Measurements from ENCODE around the gene EPB41L4A.
"Not testable (repeated sequence)": the region's sequence is repeated elsewhere in the genome, so short reads cannot be mapped to it uniquely, and the experiment has no call there.

EPB41L4A gene

GRCh38 chr5:112417931-112418658 lies 982 bp downstream of the EPB41L4A start:
- ATAC-seq (replicated peaks) (peak; percentile 40 to 49), DNase-seq (peak; percentile 6)
- Mint-ChIP-seq H3K27me3 (peaks cover 34 to 60% of the 10 kb centered on the region in 2 donors), H3K27ac (peak overlapping the region; percentile 75), H3K4me3 (peak overlapping the region; percentile 83 to 85), H3K36me3 (no peaks in the 10 kb centered on the region), H3K4me1 (peaks cover 8 to 19% of the 10 kb centered on the region in 2 donors), H3K9me3 (peaks cover 0 to 5% of the 10 kb centered on the region in 2 donors)

- Mint-ChIP-seq H3K4me1 (peaks cover 12 to 19% of the 10 kb centered on the region in 2 donors), H3K9me3 (no peaks in the 10 kb centered on the region), H3K4me3 (no peak overlapping the region), H3K27me3 (peaks cover 37 to 59% of the 10 kb centered on the region in 2 donors), H3K36me3 (no peaks in the 10 kb centered on the region), H3K27ac (no peak overlapping the region)
- DNase-seq (no peak), ATAC-seq (replicated peaks) (no peak)
These were observed 3.5 kb downstream of the EPB41L4A start for GRCh38 chr5:112415552-112415951.

DNA sequence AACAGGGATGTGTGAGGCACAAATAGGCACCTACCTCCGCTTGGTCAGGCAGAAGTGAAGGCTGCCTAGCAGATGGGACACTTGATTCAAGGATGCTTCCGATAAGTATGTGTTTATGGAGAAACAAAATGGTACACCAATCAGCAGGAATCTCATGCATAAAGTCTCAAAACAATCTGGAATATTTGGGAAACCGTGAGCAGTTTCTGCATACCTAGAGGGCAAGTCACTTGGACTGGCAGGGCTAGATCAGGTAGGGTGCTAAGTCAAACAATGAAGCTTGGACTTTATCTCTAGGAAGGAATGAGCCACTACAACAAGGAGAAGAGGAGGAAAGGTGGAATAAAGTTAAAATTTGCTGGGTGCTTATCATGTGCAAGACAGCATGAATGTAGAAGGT lies 5.5 kb downstream of the EPB41L4A start:
- peaks cover 43 to 63% of the 10 kb centered on the region in 2 donors for H3K27me3 Mint-ChIP-seq
- no peak for ATAC-seq (replicated peaks)

GRCh38 chr5:112412346-112412745 lies 6.7 kb downstream of the EPB41L4A start:
- H3K27ac Mint-ChIP-seq: no peak overlapping the region

More for the DNA sequence above, 5.5 kb downstream of the EPB41L4A start:
- Mint-ChIP-seq H3K9me3 (no peaks in the 10 kb centered on the region), H3K4me1 (peaks cover 10 to 12% of the 10 kb centered on the region in 2 donors), H3K27ac (no peak overlapping the region), H3K36me3 (no peaks in the 10 kb centered on the region), H3K4me3 (no peak overlapping the region)
- DNase-seq: no peak

GRCh38 chr5:112411903-112412302 lies 7.2 kb downstream of the EPB41L4A start:
- DNase-seq (no peak), ATAC-seq (replicated peaks) (peak in 1 of 2 donors; percentile 41)
- no peak overlapping the region for H3K27ac Mint-ChIP-seq
- peaks cover 0 to 4% of the 10 kb centered on the region in 2 donors for H3K4me1 Mint-ChIP-seq
- H3K36me3 Mint-ChIP-seq: no peaks in the 10 kb centered on the region
- no peaks in the 10 kb centered on the region for H3K9me3 Mint-ChIP-seq
- peaks cover 37 to 57% of the 10 kb centered on the region in 2 donors for H3K27me3 Mint-ChIP-seq
- H3K4me3 Mint-ChIP-seq: no peak overlapping the region

More at GRCh38 chr5:112412346-112412745, 6.7 kb downstream of the EPB41L4A start:
- peak in 1 of 2 donors; percentile 29 for ATAC-seq (replicated peaks)
- peaks cover 36 to 54% of the 10 kb centered on the region in 2 donors for H3K27me3 Mint-ChIP-seq
- no peaks in the 10 kb centered on the region for H3K36me3 Mint-ChIP-seq
- H3K4me3 Mint-ChIP-seq: no peak overlapping the region
- no peak for DNase-seq
- H3K4me1 Mint-ChIP-seq: peaks cover 0 to 4% of the 10 kb centered on the region in 2 donors
- H3K9me3 Mint-ChIP-seq: no peaks in the 10 kb centered on the region

DNA sequence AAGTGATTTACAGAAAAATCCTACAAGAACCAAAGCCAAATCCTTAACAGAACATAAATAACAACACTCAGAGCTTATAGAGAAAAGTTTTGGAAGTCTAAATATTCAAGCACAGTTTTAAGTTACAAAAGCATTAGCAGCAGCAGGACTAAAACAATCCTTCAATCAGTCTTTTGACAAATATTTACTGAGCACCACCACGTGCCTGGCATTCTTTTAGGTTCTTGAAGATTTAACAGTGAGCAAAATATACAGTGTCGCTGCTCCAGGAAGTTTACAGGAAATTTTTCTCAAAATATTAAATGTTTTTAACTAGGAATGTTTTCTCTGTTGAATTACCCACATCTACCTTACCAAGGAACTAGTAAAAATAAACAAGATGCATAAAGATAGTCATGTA lies 11.4 kb downstream of the EPB41L4A start:
- Mint-ChIP-seq H3K4me3 (no peak overlapping the region), H3K9me3 (no peaks in the 10 kb centered on the region), H3K27ac (no peak overlapping the region), H3K36me3 (peaks cover 0 to 3% of the 10 kb centered on the region in 2 donors), H3K27me3 (peaks cover 36 to 52% of the 10 kb centered on the region in 2 donors), H3K4me1 (peaks cover 0 to 8% of the 10 kb centered on the region in 2 donors)
- ATAC-seq (replicated peaks) (no peak), DNase-seq (no peak)

GRCh38 chr5:112407240-112407639 lies 11.8 kb downstream of the EPB41L4A start:
- DNase-seq (no peak), ATAC-seq (replicated peaks) (no peak)
- Mint-ChIP-seq H3K27me3 (peaks cover 32 to 52% of the 10 kb centered on the region in 2 donors), H3K4me1 (peaks cover 0 to 8% of the 10 kb centered on the region in 2 donors), H3K9me3 (no peaks in the 10 kb centered on the region), H3K27ac (no peak overlapping the region), H3K36me3 (peaks cover 0 to 3% of the 10 kb centered on the region in 2 donors), H3K4me3 (no peak overlapping the region)

GRCh38 chr5:112403069-112403468 lies 16.0 kb downstream of the EPB41L4A start:
- H3K27ac Mint-ChIP-seq: no peak overlapping the region
- peaks cover 28 to 55% of the 10 kb centered on the region in 2 donors for H3K27me3 Mint-ChIP-seq
- DNase-seq: no peak
- peaks cover 0 to 6% of the 10 kb centered on the region in 2 donors for H3K36me3 Mint-ChIP-seq
- no peaks in the 10 kb centered on the region for H3K9me3 Mint-ChIP-seq
- ATAC-seq (replicated peaks): no peak
- peaks cover 0 to 4% of the 10 kb centered on the region in 2 donors for H3K4me1 Mint-ChIP-seq
- H3K4me3 Mint-ChIP-seq: no peak overlapping the region

- no peak overlapping the region for H3K4me3 Mint-ChIP-seq
- no peak for DNase-seq
These were observed 17.2 kb downstream of the EPB41L4A start for GRCh38 chr5:112401924-112402323.

DNA sequence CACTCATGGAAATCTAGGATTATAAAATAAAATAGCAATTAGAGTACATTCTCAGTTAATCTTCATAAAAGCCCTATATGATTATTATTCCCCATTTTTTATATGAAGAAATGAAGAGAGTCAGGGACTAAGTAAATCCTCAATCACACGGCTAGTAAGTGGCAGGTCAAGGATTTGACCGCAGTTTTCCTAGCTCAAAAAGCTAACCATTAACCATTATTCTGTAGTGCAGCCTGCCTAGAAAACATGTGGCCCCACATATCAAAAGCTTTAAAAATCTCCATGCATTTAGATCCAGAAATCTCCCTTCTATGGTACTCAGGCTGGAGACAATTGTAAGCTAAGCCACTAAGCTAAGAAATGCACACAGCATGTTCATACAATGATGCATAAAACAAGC lies 21.4 kb downstream of the EPB41L4A start:
- H3K27me3 Mint-ChIP-seq: peaks cover 17 to 34% of the 10 kb centered on the region in 2 donors
- H3K9me3 Mint-ChIP-seq: peaks cover 0 to 4% of the 10 kb centered on the region in 2 donors
- H3K27ac Mint-ChIP-seq: no peak overlapping the region
- H3K4me1 Mint-ChIP-seq: peaks cover 0 to 2% of the 10 kb centered on the region in 2 donors
- ATAC-seq (replicated peaks) (no peak), DNase-seq (no peak)
- no peak overlapping the region for H3K4me3 Mint-ChIP-seq
- peaks cover 0 to 3% of the 10 kb centered on the region in 2 donors for H3K36me3 Mint-ChIP-seq

More at GRCh38 chr5:112401924-112402323, 17.2 kb downstream of the EPB41L4A start:
- Mint-ChIP-seq H3K27me3 (peaks cover 27 to 47% of the 10 kb centered on the region in 2 donors), H3K27ac (no peak overlapping the region), H3K9me3 (no peaks in the 10 kb centered on the region), H3K4me1 (peaks cover 0 to 4% of the 10 kb centered on the region in 2 donors), H3K36me3 (peaks cover 0 to 6% of the 10 kb centered on the region in 2 donors)
- ATAC-seq (replicated peaks): no peak

GRCh38 chr5:112396430-112396829 lies 22.6 kb downstream of the EPB41L4A start:
- H3K36me3 Mint-ChIP-seq: peaks cover 0 to 3% of the 10 kb centered on the region in 2 donors
- peaks cover 0 to 4% of the 10 kb centered on the region in 2 donors for H3K9me3 Mint-ChIP-seq
- no peak for ATAC-seq (replicated peaks)
- DNase-seq: no peak
- H3K27ac Mint-ChIP-seq: no peak overlapping the region
- no peak overlapping the region for H3K4me3 Mint-ChIP-seq
- H3K4me1 Mint-ChIP-seq: peaks cover 0 to 2% of the 10 kb centered on the region in 2 donors
- peaks cover 23% of the 10 kb centered on the region in 2 donors for H3K27me3 Mint-ChIP-seq

GRCh38 chr5:112395299-112395698 lies 23.8 kb downstream of the EPB41L4A start:
- not testable (repeated sequence) for H3K27ac Mint-ChIP-seq; H3K36me3 Mint-ChIP-seq; H3K9me3 Mint-ChIP-seq; H3K4me3 Mint-ChIP-seq; H3K4me1 Mint-ChIP-seq; DNase-seq; ATAC-seq (replicated peaks)
- H3K27me3 Mint-ChIP-seq: peaks cover 13 to 26% of the 10 kb centered on the region in 2 donors

GRCh38 chr5:112390327-112390726 lies 28.8 kb downstream of the EPB41L4A start:
- Mint-ChIP-seq H3K9me3 (peaks cover 0 to 4% of the 10 kb centered on the region in 2 donors), H3K36me3 (no peaks in the 10 kb centered on the region), H3K4me1 (peaks cover 0 to 2% of the 10 kb centered on the region in 2 donors), H3K4me3 (no peak overlapping the region), H3K27ac (no peak overlapping the region), H3K27me3 (peaks cover 16 to 23% of the 10 kb centered on the region in 2 donors)
- DNase-seq (no peak), ATAC-seq (replicated peaks) (no peak)

DNA sequence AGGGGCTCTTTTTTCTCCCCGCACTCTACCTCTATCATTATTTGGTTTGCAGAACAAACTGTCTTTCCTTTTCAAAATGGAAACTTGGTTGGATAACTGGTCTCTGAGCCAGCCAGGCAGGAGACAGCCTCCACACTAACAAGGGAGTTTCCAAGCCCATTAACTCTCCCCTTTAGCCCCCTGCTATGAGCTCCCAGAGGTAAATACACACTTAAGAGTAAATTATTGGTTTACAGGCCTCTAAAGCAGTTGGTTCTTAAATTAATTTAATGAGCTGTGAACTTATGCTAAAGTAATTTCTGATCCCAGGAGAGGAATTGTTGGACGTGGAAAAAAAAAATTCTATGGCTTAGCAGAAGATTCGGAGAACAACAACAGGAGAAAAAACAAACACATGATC lies 30.3 kb downstream of the EPB41L4A start:
- peaks cover 0 to 2% of the 10 kb centered on the region in 2 donors for H3K4me1 Mint-ChIP-seq
- H3K9me3 Mint-ChIP-seq: no peaks in the 10 kb centered on the region
- ATAC-seq (replicated peaks) (no peak), DNase-seq (no peak)
- no peaks in the 10 kb centered on the region for H3K36me3 Mint-ChIP-seq
- peak overlapping the region; percentile 53 for H3K27ac Mint-ChIP-seq
- peaks cover 23% of the 10 kb centered on the region in 2 donors for H3K27me3 Mint-ChIP-seq
- no peak overlapping the region for H3K4me3 Mint-ChIP-seq

DNA sequence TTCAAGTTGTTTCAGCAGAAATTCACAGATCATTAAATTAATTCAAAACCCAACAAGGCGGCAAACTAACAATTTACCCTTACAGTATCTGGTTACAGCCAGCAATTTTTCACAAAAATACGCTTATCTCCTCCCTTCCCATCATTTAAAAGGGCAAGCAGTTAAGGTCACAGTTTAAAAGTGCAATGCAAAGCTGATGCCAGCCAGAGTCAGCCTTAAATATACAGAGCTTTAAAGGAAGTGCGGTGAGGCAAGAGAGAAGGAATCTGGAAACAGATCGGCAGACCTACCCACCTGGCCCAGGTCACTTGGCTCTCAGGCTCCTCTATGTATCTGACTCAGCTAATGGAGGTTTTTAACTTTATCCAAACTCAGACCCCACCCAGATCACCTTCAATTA lies 31.0 kb downstream of the EPB41L4A start:
- H3K4me3 Mint-ChIP-seq: no peak overlapping the region
- H3K27ac Mint-ChIP-seq: no peak overlapping the region
- H3K36me3 Mint-ChIP-seq: no peaks in the 10 kb centered on the region
- H3K4me1 Mint-ChIP-seq: peaks cover 0 to 2% of the 10 kb centered on the region in 2 donors
- peaks cover 21 to 23% of the 10 kb centered on the region in 2 donors for H3K27me3 Mint-ChIP-seq
- H3K9me3 Mint-ChIP-seq: no peaks in the 10 kb centered on the region
- ATAC-seq (replicated peaks) (no peak), DNase-seq (no peak)
